ENCODE results near the gene SELENOM. TPM values are rescaled to one million over a fixed set of nuclear protein-coding genes. Genes with fewer than 3 reads are reported as not detected.

SELENOM gene
- total and polyA plus RNA-seq, 7 experiments from 2014 or later: 9.1 to 175 (median 69.9) TPM

DNA sequence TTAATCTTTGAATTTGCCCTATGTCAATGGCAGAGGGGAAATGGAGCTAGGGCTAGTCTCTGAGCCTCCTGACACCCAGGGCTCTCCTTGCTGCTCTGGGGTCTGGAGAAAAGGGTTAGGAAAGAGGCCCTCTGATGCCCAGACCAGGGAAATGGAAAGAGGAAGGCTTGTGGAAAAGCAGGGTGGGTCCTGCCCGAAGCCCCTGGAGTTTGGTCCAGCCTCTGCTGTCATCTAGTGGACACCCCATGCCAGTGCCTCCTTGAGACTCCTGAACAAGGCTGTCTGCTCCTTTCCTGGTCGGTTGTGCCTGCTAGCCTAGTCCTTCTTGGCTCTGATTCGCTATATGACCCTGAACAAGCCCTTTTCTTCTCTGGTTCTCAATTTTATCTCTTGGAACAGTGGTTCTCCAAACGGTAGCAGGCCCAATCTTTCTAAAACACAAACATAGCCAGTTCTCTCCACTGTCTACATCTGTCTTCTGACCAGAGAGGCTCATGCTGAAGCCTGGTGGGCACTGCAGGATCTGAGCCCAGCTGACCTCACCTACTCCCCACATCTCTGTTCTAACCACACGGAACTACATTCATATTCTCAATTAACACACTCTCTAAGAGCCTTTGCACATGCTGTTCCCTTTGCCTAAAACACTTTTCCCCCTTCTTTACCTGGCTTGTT lies 41.7 kb upstream of the SELENOM start:
- peak; percentile 61 for ATAC-seq
- ChIA-PET POLR2A (interaction anchor here (1.1 kb wide), 1 partner anchor 9 kb away, joined by 3 read pairs; the partner anchor contains the start of gene PLA2G3), CTCF (interaction anchor here (1.1 to 1.3 kb wide), 2 partner anchors 65 to 83 kb away, joined by 4 to 5 read pairs; no protein-coding TSS in a partner anchor)
- Mint-ChIP-seq H3K27me3 (peaks cover 0 to 13% (median 4%) of the 10 kb centered on the region in 5 donors), H3K36me3 (no peaks in the 10 kb centered on the region), H3K4me3 (no peak overlapping the region), H3K4me1 (peaks cover 0 to 7% (median 0%) of the 10 kb centered on the region in 7 donors), H3K9me3 (peaks cover 0 to 29% (median 4%) of the 10 kb centered on the region in 11 donors), H3K27ac (no peak overlapping the region)
- Histone ChIP-seq H3K4me1 (ENCODE audit: control insufficient read depth in 2 of 2, insufficient read depth in 2 of 2, low read length in 2 of 2) (no peaks in the 10 kb centered on the region), H3K9me3 (ENCODE audit: control insufficient read depth in 2 of 3, low read length in 3 of 3) (no peaks in the 10 kb centered on the region), H3K27ac (ENCODE audit: low read depth, low read length) (no peak overlapping the region), H3K27me3 (ENCODE audit: control insufficient read depth in 2 of 2, insufficient read depth in 2 of 2, low read length in 2 of 2) (no peaks in the 10 kb centered on the region), H3K4me3 (ENCODE audit: low read length) (no peak overlapping the region), H3K36me3 (ENCODE audit: control insufficient read depth in 2 of 3, insufficient read depth in 3 of 3, low read length in 3 of 3) (no peaks in the 10 kb centered on the region)
- DNase-seq: peak in 6 of 9 donors; percentile 4 to 30 (median 20)
- intact Hi-C loops (cut with micrococcal nuclease): loop anchor here (1.0 to 5.0 kb wide), 5 partner anchors 42 to 515 kb away; partner anchors contain the start of gene SELENOM (in 1 of the 2)

DNA sequence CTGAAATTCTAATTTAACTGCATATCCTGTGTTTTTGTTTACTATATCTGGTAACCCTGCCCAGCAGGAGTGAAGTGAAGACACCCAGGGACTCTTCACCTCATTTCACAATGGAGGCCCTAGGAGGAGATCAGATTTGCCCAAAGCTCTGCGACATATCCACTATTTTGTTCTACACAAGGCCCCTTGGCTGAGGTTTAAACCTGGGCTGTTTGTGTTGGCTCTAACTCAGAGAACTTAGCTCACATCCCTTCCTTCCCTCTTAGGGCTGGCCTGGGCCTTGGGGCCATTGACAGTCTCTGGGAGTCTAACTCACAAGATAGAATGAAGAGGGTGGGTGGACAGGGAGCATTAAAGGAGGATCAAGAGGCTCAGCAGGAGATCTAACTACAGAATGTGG lies 41.1 kb upstream of the SELENOM start:
- intact Hi-C loops (cut with micrococcal nuclease): loop anchor here in 1 of 2 donors (5.0 kb wide), 2 partner anchors 41 to 386 kb away; partner anchors contain the start of gene SELENOM
- CTCF ChIA-PET: interaction anchor here (1.1 to 1.3 kb wide), 2 partner anchors 64 to 84 kb away, joined by 4 to 5 read pairs; no protein-coding TSS in a partner anchor

DNA sequence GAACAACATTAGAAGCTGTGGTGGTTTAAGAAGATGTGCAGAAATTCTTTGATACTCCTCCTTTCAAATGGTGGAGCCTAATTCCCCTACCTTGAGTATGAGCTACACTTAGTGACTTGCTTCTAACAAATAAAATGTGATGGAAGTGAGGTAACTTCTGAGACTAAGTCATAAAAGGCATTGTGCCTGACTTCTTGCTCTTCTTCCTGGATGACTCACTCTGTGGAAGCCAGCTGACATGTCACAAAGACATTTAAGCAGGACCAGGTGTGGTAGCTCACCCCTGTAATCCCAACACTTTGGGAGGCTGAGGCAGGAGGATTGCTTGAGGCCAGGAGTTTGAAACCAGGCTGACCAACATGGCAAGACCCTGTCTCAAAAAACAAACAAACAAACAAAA lies 36.9 kb upstream of the SELENOM start:
- Histone ChIP-seq H3K9me3 (ENCODE audit: control insufficient read depth in 2 of 3, low read length in 3 of 3) (no peaks in the 10 kb centered on the region), H3K27ac (ENCODE audit: low read depth, low read length) (no peak overlapping the region), H3K36me3 (ENCODE audit: control insufficient read depth in 2 of 3, insufficient read depth in 3 of 3, low read length in 3 of 3) (no peaks in the 10 kb centered on the region), H3K27me3 (ENCODE audit: control insufficient read depth in 2 of 2, insufficient read depth in 2 of 2, low read length in 2 of 2) (no peaks in the 10 kb centered on the region), H3K4me1 (ENCODE audit: control insufficient read depth in 2 of 2, insufficient read depth in 2 of 2, low read length in 2 of 2) (no peaks in the 10 kb centered on the region), H3K4me3 (ENCODE audit: low read length) (no peak overlapping the region)
- CTCF ChIA-PET: no interaction called here
- DNase-seq (no peak), ATAC-seq (no peak)
- Mint-ChIP-seq H3K9me3 (peaks cover 0 to 33% (median 4%) of the 10 kb centered on the region in 11 donors), H3K4me1 (peaks cover 0 to 11% (median 0%) of the 10 kb centered on the region in 7 donors), H3K27ac (no peak overlapping the region), H3K4me3 (no peak overlapping the region), H3K27me3 (peaks cover 0 to 8% (median 0%) of the 10 kb centered on the region in 5 donors), H3K36me3 (no peaks in the 10 kb centered on the region)
- intact Hi-C loops (cut with micrococcal nuclease): no loop called here
- POLR2A ChIA-PET: no interaction called here

More for the DNA sequence above, 41.1 kb upstream of the SELENOM start:
- peaks cover 0 to 33% (median 4%) of the 10 kb centered on the region in 11 donors for H3K9me3 Mint-ChIP-seq
- H3K27ac Mint-ChIP-seq: no peak overlapping the region
- POLR2A ChIA-PET: interaction anchor here (0.6 to 0.7 kb wide), 2 partner anchors 178 to 229 kb away, joined by 5 to 6 read pairs; no protein-coding TSS in a partner anchor
- H3K4me1 Mint-ChIP-seq: peaks cover 0 to 11% (median 0%) of the 10 kb centered on the region in 7 donors
- ATAC-seq: no peak
- no peak for DNase-seq
- Histone ChIP-seq H3K36me3 (ENCODE audit: control insufficient read depth in 2 of 3, insufficient read depth in 3 of 3, low read length in 3 of 3) (no peaks in the 10 kb centered on the region), H3K27ac (ENCODE audit: low read depth, low read length) (no peak overlapping the region), H3K4me3 (ENCODE audit: low read length) (no peak overlapping the region), H3K4me1 (ENCODE audit: control insufficient read depth in 2 of 2, insufficient read depth in 2 of 2, low read length in 2 of 2) (no peaks in the 10 kb centered on the region), H3K27me3 (ENCODE audit: control insufficient read depth in 2 of 2, insufficient read depth in 2 of 2, low read length in 2 of 2) (no peaks in the 10 kb centered on the region), H3K9me3 (ENCODE audit: control insufficient read depth in 2 of 3, low read length in 3 of 3) (no peaks in the 10 kb centered on the region)
- H3K4me3 Mint-ChIP-seq: no peak overlapping the region
- H3K27me3 Mint-ChIP-seq: peaks cover 0 to 10% (median 4%) of the 10 kb centered on the region in 5 donors
- no peaks in the 10 kb centered on the region for H3K36me3 Mint-ChIP-seq

DNA sequence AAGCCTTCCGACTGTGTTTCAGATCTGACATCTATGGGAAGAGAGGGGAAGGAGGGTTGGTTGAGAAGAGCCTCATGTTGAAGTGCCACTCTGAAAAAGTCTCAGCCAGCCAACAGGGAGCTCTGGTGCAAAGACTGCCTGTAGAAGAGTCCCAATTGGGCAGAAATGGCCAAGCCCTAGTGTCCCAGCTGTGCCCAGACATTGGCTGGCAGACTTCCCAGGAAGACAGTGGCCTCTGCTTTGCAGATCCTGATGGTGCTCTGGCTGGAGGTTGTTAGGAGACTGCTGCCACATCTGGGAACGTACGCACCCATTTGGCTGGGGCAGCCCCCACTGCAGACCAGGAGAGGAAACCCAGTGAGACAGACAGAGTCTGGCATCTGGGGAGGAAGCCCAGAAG lies 36.2 kb upstream of the SELENOM start:
- ATAC-seq: no peak
- H3K4me1 Mint-ChIP-seq: peaks cover 0 to 11% (median 0%) of the 10 kb centered on the region in 7 donors
- Histone ChIP-seq H3K27ac (ENCODE audit: low read depth, low read length) (no peak overlapping the region), H3K27me3 (ENCODE audit: control insufficient read depth in 2 of 2, insufficient read depth in 2 of 2, low read length in 2 of 2) (no peaks in the 10 kb centered on the region), H3K4me1 (ENCODE audit: control insufficient read depth in 2 of 2, insufficient read depth in 2 of 2, low read length in 2 of 2) (no peaks in the 10 kb centered on the region), H3K36me3 (ENCODE audit: control insufficient read depth in 2 of 3, insufficient read depth in 3 of 3, low read length in 3 of 3) (no peaks in the 10 kb centered on the region), H3K9me3 (ENCODE audit: control insufficient read depth in 2 of 3, low read length in 3 of 3) (no peaks in the 10 kb centered on the region), H3K4me3 (ENCODE audit: low read length) (no peak overlapping the region)
- ChIA-PET POLR2A (no interaction called here), CTCF (no interaction called here)
- H3K27ac Mint-ChIP-seq: no peak overlapping the region
- intact Hi-C loops (cut with micrococcal nuclease): no loop called here
- no peak for DNase-seq
- no peak overlapping the region for H3K4me3 Mint-ChIP-seq
- H3K36me3 Mint-ChIP-seq: no peaks in the 10 kb centered on the region
- H3K27me3 Mint-ChIP-seq: peaks cover 0 to 5% (median 0%) of the 10 kb centered on the region in 5 donors
- peaks cover 0 to 33% (median 4%) of the 10 kb centered on the region in 11 donors for H3K9me3 Mint-ChIP-seq

DNA sequence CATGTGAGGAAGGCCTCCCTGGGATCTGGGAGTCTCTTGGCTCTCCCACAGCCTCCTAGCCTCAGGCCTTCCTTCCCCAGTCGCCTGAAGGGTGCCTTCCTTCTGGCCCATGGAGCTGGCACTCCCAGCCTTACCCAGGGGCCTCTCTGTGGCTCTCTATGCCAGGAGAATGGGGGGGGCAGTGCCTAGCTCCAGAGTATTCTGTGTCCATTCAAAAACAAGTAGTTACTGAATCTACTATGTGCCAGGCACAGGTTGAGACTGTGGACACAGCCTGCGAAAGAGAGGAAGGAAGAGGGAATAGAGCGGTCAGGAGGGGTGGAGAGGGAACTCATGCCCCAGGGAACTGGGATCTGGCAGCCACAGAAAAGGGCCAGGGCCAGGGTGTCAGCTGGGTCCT lies 35.7 kb upstream of the SELENOM start:
- H3K36me3 Mint-ChIP-seq: no peaks in the 10 kb centered on the region
- POLR2A ChIA-PET: no interaction called here
- intact Hi-C loops (cut with micrococcal nuclease): no loop called here

DNA sequence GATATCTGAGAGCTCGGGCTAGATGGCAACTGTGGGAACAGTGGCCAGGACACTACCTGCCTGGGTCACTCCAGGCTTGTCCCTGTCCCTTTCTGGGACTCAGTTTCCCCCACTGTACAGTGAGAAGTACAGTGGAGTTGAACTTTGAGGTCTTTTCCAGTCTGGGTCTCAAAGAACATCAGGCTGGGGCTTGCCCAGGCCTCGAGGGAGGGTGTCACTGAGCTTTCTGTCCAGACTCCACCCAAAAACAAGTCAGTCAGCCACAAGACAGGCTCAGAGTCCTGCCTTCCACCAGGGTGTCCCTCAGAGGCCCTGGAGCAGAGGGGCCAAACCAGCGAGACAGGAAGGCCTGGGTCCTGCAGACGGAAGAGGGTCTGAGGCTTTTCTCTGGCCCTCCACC lies 34.9 kb upstream of the SELENOM start:
- peaks cover 0 to 27% (median 4%) of the 10 kb centered on the region in 11 donors for H3K9me3 Mint-ChIP-seq
- H3K36me3 Mint-ChIP-seq: no peaks in the 10 kb centered on the region
- Histone ChIP-seq H3K27me3 (ENCODE audit: control insufficient read depth in 2 of 2, insufficient read depth in 2 of 2, low read length in 2 of 2) (no peaks in the 10 kb centered on the region), H3K36me3 (ENCODE audit: control insufficient read depth in 2 of 3, insufficient read depth in 3 of 3, low read length in 3 of 3) (no peaks in the 10 kb centered on the region), H3K4me1 (ENCODE audit: control insufficient read depth in 2 of 2, insufficient read depth in 2 of 2, low read length in 2 of 2) (no peaks in the 10 kb centered on the region), H3K9me3 (ENCODE audit: control insufficient read depth in 2 of 3, low read length in 3 of 3) (no peaks in the 10 kb centered on the region), H3K27ac (ENCODE audit: low read depth, low read length) (no peak overlapping the region), H3K4me3 (ENCODE audit: low read length) (no peak overlapping the region)
- intact Hi-C loops (cut with micrococcal nuclease): no loop called here
- peaks cover 0 to 5% (median 0%) of the 10 kb centered on the region in 5 donors for H3K27me3 Mint-ChIP-seq
- DNase-seq (no peak), ATAC-seq (no peak)
- ChIA-PET CTCF (no interaction called here), POLR2A (no interaction called here)
- H3K27ac Mint-ChIP-seq: no peak overlapping the region
- H3K4me3 Mint-ChIP-seq: no peak overlapping the region
- peaks cover 0 to 11% (median 0%) of the 10 kb centered on the region in 7 donors for H3K4me1 Mint-ChIP-seq

More for the DNA sequence above, 35.7 kb upstream of the SELENOM start:
- CTCF ChIA-PET: no interaction called here
- no peaks in the 10 kb centered on the region for H3K4me1 ChIP-seq (ENCODE audit: control insufficient read depth in 2 of 2, insufficient read depth in 2 of 2, low read length in 2 of 2)
- no peak for ATAC-seq
- no peak overlapping the region for H3K4me3 ChIP-seq (ENCODE audit: low read length)
- Mint-ChIP-seq H3K27ac (peak overlapping the region in 1 of 9 donors; percentile 53), H3K9me3 (peaks cover 0 to 33% (median 4%) of the 10 kb centered on the region in 11 donors), H3K4me3 (no peak overlapping the region), H3K27me3 (peaks cover 0 to 5% (median 0%) of the 10 kb centered on the region in 5 donors), H3K4me1 (peaks cover 0 to 11% (median 0%) of the 10 kb centered on the region in 7 donors)
- no peaks in the 10 kb centered on the region for H3K9me3 ChIP-seq (ENCODE audit: control insufficient read depth in 2 of 3, low read length in 3 of 3)
- H3K27ac ChIP-seq (ENCODE audit: low read depth, low read length): no peak overlapping the region
- DNase-seq: no peak
- H3K36me3 ChIP-seq (ENCODE audit: control insufficient read depth in 2 of 3, insufficient read depth in 3 of 3, low read length in 3 of 3): no peaks in the 10 kb centered on the region
- H3K27me3 ChIP-seq (ENCODE audit: control insufficient read depth in 2 of 2, insufficient read depth in 2 of 2, low read length in 2 of 2): no peaks in the 10 kb centered on the region

Measured in naive thymus-derived CD4-positive, alpha-beta T cell (primary cell).